Thyroid gland (tissue), 4 donors: Measurements from ENCODE around the gene CREB3L2. TPM values are rescaled to one million over a fixed set of nuclear protein-coding genes. Genes with fewer than 3 reads are reported as not detected.

Source experiments
- DNase-seq, 2 donors: peaks; one replicate each; pipeline ENCODE4 v3.0.0-alpha.2; 2019
- H3K27ac ChIP-seq, 3 donors: fragments of 200-600 bp; sonication (generic); 1 replicate in 2 of 3; 2 replicates in 1 of 3; pipeline ENCODE4 v1.5.1; 2016 to 2019; ENCODE audit warnings: mild to moderate bottlenecking in 1 of 3, moderate library complexity in 1 of 3
- H3K27me3 ChIP-seq: fragments of 200-600 bp; sonication (generic); one replicate; pipeline ENCODE4 v1.5.1; 2019
- H3K36me3 ChIP-seq, 2 donors: fragments of 200-600 bp; sonication (generic); one replicate each; pipeline ENCODE4 v1.5.1; 2016 to 2019
- H3K4me1 ChIP-seq, 2 donors: fragments of 200-600 bp; sonication (generic); one replicate each; pipeline ENCODE4 v1.5.1; 2017 to 2019
- H3K4me3 ChIP-seq, 3 donors: fragments of 200-600 bp; sonication (generic); replicated peaks in 1 of 3; 1 replicate in 2 of 3; 2 replicates in 1 of 3; pipeline ENCODE4 v1.5.1; 2016; ENCODE audit warnings: mild to moderate bottlenecking in 1 of 3
- H3K9me3 ChIP-seq: fragments of 200-600 bp; sonication (generic); one replicate; pipeline ENCODE4 v1.5.1; 2017
- POLR2A ChIP-seq, 2 donors: fragments of 450-650 bp; IDR thresholded peaks; one replicate each; pipeline ENCODE4 v1.6.1; 2017; ENCODE audit warnings: antibody characterized with exemption in 2 of 2, mild to moderate bottlenecking in 2 of 2, moderate library complexity in 1 of 2
- WGBS, 2 donors: methylation state at CpG; one replicate each; pipeline ENCODE4 v1.1.5; 2017; 5-methylcytosine and 5-hydroxymethylcytosine counted together
- intact Hi-C: fragments of 100-400 bp; cut with DNase I; formaldehyde crosslinking; loops from one replicate; pipeline ENCODE4 v1.15.1; 2023
- total RNA-seq, 4 donors: library from RNA; depleted of rRNA; stranded (reverse); fragments of >200 nt; gene quantifications; one replicate each; pipeline ENCODE4 v1.2.3, GENCODE V29; 2016
- TF ChIP-seq, protein P1 (sequence below), 6 experiments: fragments of 200-600 bp in 3 of 6; fragments of 450-650 bp in 3 of 6; sonication (generic) in 3 of 6; IDR thresholded peaks; one replicate each; pipeline ENCODE4 v1.5.1; 2016 to 2019; ENCODE audit warnings: antibody characterized with exemption in 6 of 6, mild to moderate bottlenecking in 2 of 6, inconsistent platforms in 1 of 6, moderate library complexity in 1 of 6

The CREB3L2 gene
- total RNA-seq, 4 donors from 2014 or later, result 86.1 to 143 (median 103) TPM

GRCh38 chr7:138036135-138036534, 34.2 kb upstream of the CREB3L2 start:
- Histone ChIP-seq H3K4me1 (no peaks in the 10 kb centered on the region), H3K27ac (no peak overlapping the region), H3K27me3 (no peaks in the 10 kb centered on the region), H3K4me3 (no peak overlapping the region), H3K36me3 (no peaks in the 10 kb centered on the region), H3K9me3 (no peaks in the 10 kb centered on the region)
- intact Hi-C loops, result no loop called here
- DNase-seq, result no peak
- TF ChIP-seq POLR2A (IDR thresholded peaks at IDR 0.05), result no peak
- TF ChIP-seq, protein P1, sequence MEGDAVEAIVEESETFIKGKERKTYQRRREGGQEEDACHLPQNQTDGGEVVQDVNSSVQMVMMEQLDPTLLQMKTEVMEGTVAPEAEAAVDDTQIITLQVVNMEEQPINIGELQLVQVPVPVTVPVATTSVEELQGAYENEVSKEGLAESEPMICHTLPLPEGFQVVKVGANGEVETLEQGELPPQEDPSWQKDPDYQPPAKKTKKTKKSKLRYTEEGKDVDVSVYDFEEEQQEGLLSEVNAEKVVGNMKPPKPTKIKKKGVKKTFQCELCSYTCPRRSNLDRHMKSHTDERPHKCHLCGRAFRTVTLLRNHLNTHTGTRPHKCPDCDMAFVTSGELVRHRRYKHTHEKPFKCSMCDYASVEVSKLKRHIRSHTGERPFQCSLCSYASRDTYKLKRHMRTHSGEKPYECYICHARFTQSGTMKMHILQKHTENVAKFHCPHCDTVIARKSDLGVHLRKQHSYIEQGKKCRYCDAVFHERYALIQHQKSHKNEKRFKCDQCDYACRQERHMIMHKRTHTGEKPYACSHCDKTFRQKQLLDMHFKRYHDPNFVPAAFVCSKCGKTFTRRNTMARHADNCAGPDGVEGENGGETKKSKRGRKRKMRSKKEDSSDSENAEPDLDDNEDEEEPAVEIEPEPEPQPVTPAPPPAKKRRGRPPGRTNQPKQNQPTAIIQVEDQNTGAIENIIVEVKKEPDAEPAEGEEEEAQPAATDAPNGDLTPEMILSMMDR (IDR thresholded peaks at IDR 0.05), result no peak
- 65% methylated on average over 2 of the region's 2 CpGs for WGBS, 2 donors

GRCh38 chr7:138033241-138033640, 31.4 kb upstream of the CREB3L2 start:
- no peak for DNase-seq
- H3K36me3 ChIP-seq, result no peaks in the 10 kb centered on the region
- no peak overlapping the region for H3K4me3 ChIP-seq
- no peaks in the 10 kb centered on the region for H3K4me1 ChIP-seq
- no peaks in the 10 kb centered on the region for H3K9me3 ChIP-seq
- intact Hi-C loops, result no loop called here
- 88 to 91% methylated on average over 4 of the region's 4 CpGs for WGBS, 2 donors
- TF ChIP-seq POLR2A (IDR thresholded peaks at IDR 0.05), result no peak
- TF ChIP-seq, protein P1 (IDR thresholded peaks at IDR 0.05), result no peak
- H3K27me3 ChIP-seq, result no peaks in the 10 kb centered on the region
- no peak overlapping the region for H3K27ac ChIP-seq

DNA sequence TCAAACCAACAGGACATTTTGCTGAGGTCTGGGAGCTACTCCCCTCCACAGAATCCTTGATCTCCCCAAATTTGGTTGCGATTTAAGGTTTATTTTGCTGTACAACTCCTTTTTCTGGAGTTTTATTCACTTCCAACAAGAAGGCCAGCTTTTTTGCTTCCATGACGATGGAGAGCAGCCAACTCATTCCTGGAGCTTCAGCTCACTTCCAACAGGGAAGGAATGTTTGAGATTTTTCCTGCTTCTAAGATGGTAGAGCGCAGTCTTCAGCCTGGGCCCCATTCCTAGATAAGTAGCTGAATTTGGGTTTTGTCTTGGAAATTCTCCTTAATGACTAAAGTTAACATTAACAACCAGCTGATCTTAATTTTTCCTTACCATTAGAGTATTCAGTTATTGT, 30.9 kb upstream of the CREB3L2 start:
- intact Hi-C loops, result no loop called here
- H3K36me3 ChIP-seq, result no peaks in the 10 kb centered on the region
- H3K4me1 ChIP-seq, result no peaks in the 10 kb centered on the region
- no peak overlapping the region for H3K27ac ChIP-seq
- 90 to 91% methylated on average over 3 of the region's 3 CpGs for WGBS, 2 donors
- no peak for DNase-seq
- H3K4me3 ChIP-seq, result no peak overlapping the region
- no peaks in the 10 kb centered on the region for H3K9me3 ChIP-seq
- TF ChIP-seq, protein P1 (IDR thresholded peaks at IDR 0.05), result no peak
- TF ChIP-seq POLR2A (IDR thresholded peaks at IDR 0.05), result no peak
- no peaks in the 10 kb centered on the region for H3K27me3 ChIP-seq

GRCh38 chr7:138032186-138032585, 30.3 kb upstream of the CREB3L2 start:
- intact Hi-C loops, result no loop called here
- H3K4me1 ChIP-seq, result no peaks in the 10 kb centered on the region
- no peak for DNase-seq
- no peak overlapping the region for H3K27ac ChIP-seq
- H3K4me3 ChIP-seq, result no peak overlapping the region
- no peaks in the 10 kb centered on the region for H3K27me3 ChIP-seq
- no peaks in the 10 kb centered on the region for H3K36me3 ChIP-seq
- TF ChIP-seq, protein P1 (IDR thresholded peaks at IDR 0.05), result no peak
- TF ChIP-seq POLR2A (IDR thresholded peaks at IDR 0.05), result no peak
- H3K9me3 ChIP-seq, result no peaks in the 10 kb centered on the region

DNA sequence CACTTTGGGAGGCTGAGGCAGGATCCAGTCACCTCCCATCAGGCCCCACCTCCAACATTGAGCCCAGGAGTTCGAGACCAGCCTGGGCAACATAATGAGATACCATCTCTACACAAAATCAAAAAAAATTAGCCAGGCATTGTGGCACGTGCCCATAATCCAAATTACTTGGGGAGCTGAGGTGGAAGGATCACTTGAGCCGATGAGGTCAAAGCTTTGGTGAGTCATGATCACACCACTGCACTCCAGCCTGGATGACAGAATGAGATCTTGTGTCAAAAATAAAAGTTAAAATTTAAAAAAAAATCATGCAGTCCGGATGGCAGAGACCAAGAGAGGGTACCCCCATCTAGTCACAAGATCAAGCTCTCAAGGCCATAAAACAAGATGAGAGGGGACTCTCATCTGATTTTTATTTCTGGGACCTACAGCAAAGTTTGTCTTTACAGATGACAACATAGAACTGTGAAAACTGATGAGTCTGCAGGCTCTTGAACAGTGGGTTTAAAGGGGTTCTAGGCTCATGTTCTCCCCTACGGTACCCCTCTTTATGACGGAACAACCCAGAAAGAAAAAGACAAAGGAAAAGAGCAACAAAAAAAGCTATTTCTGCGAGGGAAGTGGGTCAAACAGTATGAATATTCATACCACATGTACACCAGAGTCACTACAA, 28.9 kb upstream of the CREB3L2 start:
- WGBS, 2 donors, result 89 to 91% methylated on average over 7 of the region's 7 CpGs
- no peaks in the 10 kb centered on the region for H3K27me3 ChIP-seq
- H3K27ac ChIP-seq, result no peak overlapping the region
- no peaks in the 10 kb centered on the region for H3K9me3 ChIP-seq
- H3K4me1 ChIP-seq, result no peaks in the 10 kb centered on the region
- no peak for DNase-seq
- no peak for TF ChIP-seq POLR2A (IDR thresholded peaks at IDR 0.05)
- TF ChIP-seq, protein P1 (IDR thresholded peaks at IDR 0.05), result no peak
- intact Hi-C loops, result no loop called here
- H3K4me3 ChIP-seq, result no peak overlapping the region
- H3K36me3 ChIP-seq, result no peaks in the 10 kb centered on the region
